Measurements from ENCODE around the gene MLKL.

- TF ChIP-seq CTCF (IDR thresholded peaks at IDR 0.05; ENCODE audit: low read length): no peak
- no peak for TF ChIP-seq EZH2 (IDR thresholded peaks at IDR 0.05; ENCODE audit: borderline replicate concordance, low read length)
Measured at GRCh38 chr16:74721716-74722115, 21.1 kb upstream of the MLKL start.

All from OCI-LY1 (cell line).